Thymus (tissue), 11 donors: Measurements from ENCODE around the gene CLIC6. TPM values are rescaled to one million over a fixed set of nuclear protein-coding genes. Genes with fewer than 3 reads are reported as not detected.
A peak's percentile ranks its signal among the peaks of the same experiment; 100 is the strongest.

Source experiments
- DNase-seq, 9 donors: peaks; one replicate each; pipeline ENCODE4 v3.0.0-alpha.2; 2013; ENCODE audit warnings: low spot score in 9 of 9, low read depth in 6 of 9, missing footprints in 1 of 9
- H3K27ac ChIP-seq, 2 donors: one replicate each; pipeline ENCODE4 v1.5.1; 2013; ENCODE audit warnings: control low read depth in 1 of 2, low read depth in 1 of 2, low read length in 1 of 2, mild to moderate bottlenecking in 1 of 2, moderate library complexity in 1 of 2
- H3K27me3 ChIP-seq, 2 donors: one replicate each; pipeline ENCODE4 v1.5.1; 2013; ENCODE audit warnings: low read length in 1 of 2; ENCODE audit not compliant: control insufficient read depth in 2 of 2, insufficient read depth in 1 of 2
- H3K36me3 ChIP-seq, 2 donors: one replicate each; pipeline ENCODE4 v1.5.1; 2013; ENCODE audit warnings: low read length in 1 of 2, mild to moderate bottlenecking in 1 of 2, moderate library complexity in 1 of 2; ENCODE audit not compliant: control insufficient read depth in 2 of 2, insufficient read depth in 2 of 2
- H3K4me1 ChIP-seq, 2 donors: one replicate each; pipeline ENCODE4 v1.5.1; 2013; ENCODE audit warnings: low read length in 2 of 2; ENCODE audit not compliant: control insufficient read depth in 2 of 2, insufficient read depth in 2 of 2
- H3K4me3 ChIP-seq, 2 donors: one replicate each; pipeline ENCODE4 v1.5.1; 2013; ENCODE audit warnings: low read length in 2 of 2, control low read depth in 1 of 2, mild to moderate bottlenecking in 1 of 2
- H3K9me3 ChIP-seq, 2 donors: one replicate each; pipeline ENCODE4 v1.5.1; 2013; ENCODE audit warnings: low read length in 1 of 2, mild to moderate bottlenecking in 1 of 2; ENCODE audit not compliant: control insufficient read depth in 2 of 2, insufficient read depth in 1 of 2
- WGBS: extraction: QIAGEN DNeasy Blood & Tissue Kit; methylation state at CpG from one replicate; pipeline ENCODE4 v1.1.7; 2013; 5-methylcytosine and 5-hydroxymethylcytosine counted together
- polyA plus RNA-seq: library from polyadenylated mRNA; stranded (reverse); fragments of 200-250 nt; gene quantifications from one replicate; pipeline ENCODE4 v1.2.3, GENCODE V29; 2013
- total RNA-seq: library from RNA; stranded (reverse); fragments of 120-200 nt; gene quantifications from one replicate; pipeline ENCODE4 v1.2.4, GENCODE V29; 2013
- donor health status: healthy.

The CLIC6 gene
- total and polyA plus RNA-seq, 2 donors: 3.3 to 22.6 TPM

DNA sequence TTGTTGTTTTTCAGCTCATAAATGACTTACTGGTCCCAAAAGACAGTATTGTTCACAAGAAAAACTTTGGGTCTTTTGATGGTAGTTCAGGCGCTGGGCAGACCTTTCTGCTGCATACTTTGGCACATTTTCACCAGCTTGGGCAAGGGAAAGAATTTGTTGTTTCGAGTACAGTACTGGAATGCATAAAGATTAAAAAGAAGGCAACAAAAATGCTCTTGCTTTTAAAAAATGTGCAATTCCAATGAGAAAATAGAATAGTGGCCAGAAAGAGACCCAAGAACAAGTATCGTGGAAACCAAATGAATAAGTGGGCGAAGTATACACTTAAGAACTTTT is 56.0 kb downstream of the CLIC6 start:
- Histone ChIP-seq H3K36me3 (no peaks in the 10 kb centered on the region), H3K4me1 (peaks cover 0 to 7% of the 10 kb centered on the region in 2 donors), H3K27ac (no peak overlapping the region), H3K9me3 (no peaks in the 10 kb centered on the region), H3K4me3 (no peak overlapping the region), H3K27me3 (no peaks in the 10 kb centered on the region)
- DNase-seq: no peak
- WGBS: 97% methylated on average over 4 of the region's 4 CpGs

DNA sequence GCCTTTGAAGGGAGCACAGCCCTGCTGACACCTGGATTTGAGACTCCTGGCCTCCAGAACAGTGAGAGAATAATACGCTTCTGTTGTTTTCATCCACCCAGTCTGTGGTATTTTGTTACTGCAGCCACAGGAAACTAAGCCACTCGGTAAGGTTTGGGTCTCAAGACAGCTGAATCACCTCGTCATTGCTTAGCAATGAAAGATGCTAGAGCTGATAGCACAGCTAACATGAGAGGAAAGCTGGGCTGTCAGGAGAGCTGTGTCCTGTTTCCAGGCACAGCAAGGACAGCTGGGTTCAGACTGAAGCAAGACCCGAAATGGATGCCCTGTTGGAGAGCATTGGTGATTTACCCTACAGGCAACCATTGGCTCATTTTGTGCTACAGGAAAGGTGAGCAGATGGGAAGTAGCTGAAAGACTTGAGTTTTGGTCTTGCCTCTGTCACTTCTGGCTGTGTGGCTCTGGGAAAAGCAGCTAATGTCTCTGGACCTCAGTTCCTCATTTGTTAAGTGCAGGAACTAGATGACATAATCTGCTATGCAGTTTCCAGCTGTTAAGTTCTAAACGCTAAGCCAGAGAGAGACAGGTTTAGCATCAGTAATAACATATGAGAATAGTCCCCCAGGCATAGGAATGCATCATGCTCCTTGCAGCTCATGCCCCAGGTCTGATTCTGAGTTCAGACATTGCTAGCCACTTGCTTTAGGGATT is 58.0 kb downstream of the CLIC6 start:
- Histone ChIP-seq H3K9me3 (no peaks in the 10 kb centered on the region), H3K4me1 (peaks cover 0 to 7% of the 10 kb centered on the region in 2 donors), H3K27ac (no peak overlapping the region), H3K27me3 (no peaks in the 10 kb centered on the region), H3K4me3 (no peak overlapping the region), H3K36me3 (no peaks in the 10 kb centered on the region)
- peak in 1 of 9 donors; percentile 15 for DNase-seq
- WGBS: 36% methylated on average over 5 of the region's 5 CpGs

GRCh38 chr21:34728479-34728878 is 59.7 kb downstream of the CLIC6 start:
- Histone ChIP-seq H3K27me3 (no peaks in the 10 kb centered on the region), H3K9me3 (no peaks in the 10 kb centered on the region), H3K36me3 (no peaks in the 10 kb centered on the region), H3K4me3 (no peak overlapping the region), H3K4me1 (peaks cover 0 to 7% of the 10 kb centered on the region in 2 donors), H3K27ac (no peak overlapping the region)
- WGBS: 97% methylated on average over 3 of the region's 3 CpGs
- no peak for DNase-seq

DNA sequence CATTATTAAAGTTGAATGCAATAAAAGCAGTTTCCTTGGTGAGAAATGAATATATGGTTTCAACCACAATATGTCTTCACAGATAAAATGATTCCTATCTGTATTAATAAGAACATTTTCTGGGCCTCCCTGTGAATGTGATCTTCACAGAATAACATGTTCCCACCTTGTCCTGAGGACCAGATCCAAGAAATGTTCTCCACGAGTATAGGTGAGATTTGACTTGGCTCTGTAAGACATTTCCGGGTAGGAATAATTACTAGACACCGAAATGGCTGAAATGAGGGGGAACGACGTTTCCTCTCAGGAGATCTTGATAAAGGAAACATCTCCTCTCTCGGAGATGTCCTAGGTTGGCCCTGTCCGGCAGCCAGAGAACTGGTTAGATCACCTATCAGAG is 61.4 kb downstream of the CLIC6 start:
- Histone ChIP-seq H3K27ac (no peak overlapping the region), H3K4me3 (no peak overlapping the region), H3K9me3 (no peaks in the 10 kb centered on the region), H3K36me3 (no peaks in the 10 kb centered on the region), H3K4me1 (peaks cover 0 to 7% of the 10 kb centered on the region in 2 donors), H3K27me3 (no peaks in the 10 kb centered on the region)
- no peak for DNase-seq
- WGBS: 97% methylated on average over 7 of the region's 7 CpGs

DNA sequence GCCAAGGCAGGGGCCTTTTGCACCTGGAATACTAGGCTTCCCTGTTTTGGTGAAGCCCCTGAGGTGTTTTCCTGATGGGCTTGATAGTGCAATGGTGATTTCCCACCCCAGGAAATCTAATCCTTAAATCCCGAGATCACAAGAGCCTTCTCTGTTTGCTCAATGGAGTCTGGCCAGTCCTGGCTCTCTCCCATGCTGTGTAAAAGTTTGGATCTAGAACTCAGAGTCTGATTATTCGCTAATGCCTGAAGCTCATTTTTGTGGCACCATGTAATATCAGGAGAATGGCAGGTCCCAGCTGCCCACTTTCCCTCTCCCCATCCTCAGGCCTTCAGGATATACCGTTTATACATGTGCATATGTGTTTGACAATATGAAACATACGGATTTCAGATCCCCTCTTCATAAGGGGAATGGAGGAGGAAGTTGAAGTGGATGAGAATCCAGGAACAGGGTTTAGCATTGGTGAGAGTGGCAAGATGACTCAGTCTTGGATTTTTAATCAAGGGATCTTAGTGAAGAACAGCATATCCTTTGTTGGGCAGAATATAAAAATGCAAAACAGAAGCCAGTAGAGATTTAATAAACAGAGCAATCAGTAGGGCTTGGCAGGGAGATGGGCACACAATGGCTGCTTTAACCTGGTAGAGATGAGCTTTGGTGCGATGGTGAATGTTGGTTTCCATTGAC is 62.1 kb downstream of the CLIC6 start:
- no peak overlapping the region for H3K4me3 ChIP-seq
- no peaks in the 10 kb centered on the region for H3K9me3 ChIP-seq
- no peak for DNase-seq
- 96% methylated on average over 5 of the region's 5 CpGs for WGBS
- H3K27me3 ChIP-seq: no peaks in the 10 kb centered on the region
- no peak overlapping the region for H3K27ac ChIP-seq
- peaks cover 0 to 7% of the 10 kb centered on the region in 2 donors for H3K4me1 ChIP-seq
- H3K36me3 ChIP-seq: no peaks in the 10 kb centered on the region

- no peak overlapping the region for H3K27ac ChIP-seq
- no peak for DNase-seq
Observed at GRCh38 chr21:34732388-34732821, 63.6 kb downstream of the CLIC6 start.

DNA sequence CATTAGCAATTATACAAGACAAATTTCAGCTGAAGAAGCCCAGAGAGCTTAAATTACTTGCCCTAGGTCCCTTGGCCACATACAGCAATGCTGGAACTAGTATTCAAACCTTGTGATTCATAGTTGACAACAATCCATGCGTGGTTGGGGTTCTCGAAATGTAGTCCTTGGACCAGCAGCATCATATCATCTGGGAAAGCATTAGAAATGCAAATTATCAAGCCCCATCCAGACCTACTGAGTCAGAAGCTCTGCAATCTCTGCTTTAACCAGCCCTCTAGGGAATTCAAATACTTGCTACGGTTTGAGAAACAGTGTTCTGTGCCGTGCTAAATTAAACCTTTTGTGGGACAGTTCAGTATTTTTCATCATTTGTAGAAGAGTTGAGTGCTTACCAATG is 65.1 kb downstream of the CLIC6 start:
- DNase-seq: no peak
- H3K27me3 ChIP-seq: peaks cover 0 to 4% of the 10 kb centered on the region in 2 donors
- no peaks in the 10 kb centered on the region for H3K36me3 ChIP-seq
- H3K4me1 ChIP-seq: no peaks in the 10 kb centered on the region
- H3K9me3 ChIP-seq: no peaks in the 10 kb centered on the region
- H3K27ac ChIP-seq: no peak overlapping the region
- no peak overlapping the region for H3K4me3 ChIP-seq
- 97% methylated on average over 4 of the region's 4 CpGs for WGBS

More at GRCh38 chr21:34732388-34732821, 63.6 kb downstream of the CLIC6 start:
- WGBS: 94% methylated on average over 4 of the region's 4 CpGs
- no peaks in the 10 kb centered on the region for H3K4me1 ChIP-seq
- no peaks in the 10 kb centered on the region for H3K36me3 ChIP-seq
- H3K4me3 ChIP-seq: no peak overlapping the region
- H3K27me3 ChIP-seq: no peaks in the 10 kb centered on the region
- H3K9me3 ChIP-seq: no peaks in the 10 kb centered on the region

GRCh38 chr21:34734696-34735095 is 65.9 kb downstream of the CLIC6 start:
- WGBS: 98% methylated on average over 7 of the region's 7 CpGs
- Histone ChIP-seq H3K27me3 (peaks cover 0 to 4% of the 10 kb centered on the region in 2 donors), H3K4me3 (no peak overlapping the region), H3K27ac (no peak overlapping the region), H3K9me3 (no peaks in the 10 kb centered on the region), H3K36me3 (no peaks in the 10 kb centered on the region), H3K4me1 (no peaks in the 10 kb centered on the region)
- DNase-seq: no peak

DNA sequence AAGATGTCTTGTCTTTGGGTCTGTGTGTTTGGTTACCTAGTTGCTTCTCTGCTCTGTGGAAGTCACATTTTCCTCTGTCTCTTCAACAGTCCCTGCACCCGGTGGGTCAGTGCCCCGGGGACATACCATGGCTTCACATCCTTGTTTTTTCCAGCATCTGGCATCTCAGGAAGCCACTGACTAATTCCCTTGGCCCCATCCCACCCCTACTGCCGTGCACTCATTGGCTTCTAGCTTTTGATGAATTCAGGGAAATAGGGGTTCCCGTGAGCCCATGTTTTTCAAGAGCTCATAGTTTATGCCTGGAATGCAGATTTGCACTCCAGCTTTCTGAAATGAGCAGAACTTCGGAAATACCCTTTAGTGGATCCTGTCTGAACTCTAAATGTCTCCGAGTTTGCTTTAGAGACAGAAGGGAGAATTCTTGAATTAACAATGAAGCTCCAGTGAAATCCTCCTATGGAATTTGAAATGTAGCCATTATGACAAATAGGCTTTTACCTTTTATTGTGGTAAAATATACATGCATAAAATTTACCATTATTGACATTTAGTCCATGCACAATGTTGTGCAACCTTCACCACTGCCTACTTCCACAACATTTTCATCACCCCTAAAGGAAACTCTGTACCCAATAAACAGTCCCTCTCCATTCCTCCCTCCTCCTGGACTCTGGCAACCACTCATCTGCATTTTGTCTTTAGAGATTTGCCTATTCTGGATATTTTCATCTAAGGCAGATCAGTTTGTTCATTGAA is 67.5 kb downstream of the CLIC6 start:
- Histone ChIP-seq H3K9me3 (no peaks in the 10 kb centered on the region), H3K27ac (no peak overlapping the region), H3K4me3 (no peak overlapping the region), H3K4me1 (no peaks in the 10 kb centered on the region), H3K36me3 (no peaks in the 10 kb centered on the region), H3K27me3 (peaks cover 0 to 4% of the 10 kb centered on the region in 2 donors)
- no peak for DNase-seq
- 94% methylated on average over 6 of the region's 6 CpGs for WGBS
